Activated naive CD4-positive, alpha-beta T cell treated with anti-CD3 and anti-CD28 coated beads, Interleukin-2, amount 50 U/mL, for 16 hours (primary cell): ENCODE results near the gene CD209.

Experiments
- DNase-seq: peaks from one replicate; pipeline ENCODE4 v3.0.0-alpha.2; 2020

The CD209 gene

DNA sequence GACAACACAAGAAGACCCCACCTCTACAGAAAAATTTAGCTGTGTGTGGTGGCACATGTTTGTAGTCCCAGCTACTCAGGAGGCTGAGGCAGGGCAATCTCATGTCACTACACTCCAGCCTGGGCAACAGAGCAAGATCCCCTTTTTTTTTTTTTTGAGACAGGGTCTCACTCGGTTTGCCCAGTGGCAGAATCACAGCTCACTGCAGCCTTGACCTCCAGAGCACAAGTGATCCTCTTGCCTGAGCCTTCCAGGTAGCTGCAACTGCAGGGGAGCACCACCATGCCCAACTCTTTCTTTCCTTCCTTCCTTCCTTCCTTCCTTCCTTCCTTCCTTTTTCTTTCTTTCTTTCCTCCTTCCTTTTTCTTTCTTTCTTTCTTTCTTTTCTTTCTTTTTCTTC is 11.2 kb downstream of the CD209 start:
- no peak for DNase-seq

GRCh38 chr19:7734220-7735203 is 12.8 kb downstream of the CD209 start:
- DNase-seq: no peak

DNA sequence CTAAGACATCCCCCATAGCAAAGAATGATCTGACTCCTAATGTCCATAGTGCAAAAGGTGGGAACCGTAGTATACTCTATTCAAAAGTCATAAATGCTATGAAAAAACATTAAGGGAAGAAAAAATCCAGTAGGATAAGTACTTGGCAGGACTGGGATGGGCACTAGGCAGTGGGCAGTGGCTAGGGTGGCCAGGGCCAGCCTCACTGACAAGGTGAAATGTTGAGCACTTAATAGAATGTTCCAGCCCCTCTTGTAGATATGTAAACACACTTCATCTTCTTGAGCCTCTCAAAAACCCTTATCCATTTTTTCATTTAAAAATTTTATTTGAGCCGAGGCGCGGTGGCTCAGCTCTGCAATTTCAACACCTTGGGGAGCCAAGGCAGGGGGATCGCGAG is 14.0 kb downstream of the CD209 start:
- no peak for DNase-seq

- no peak for DNase-seq
Observed at GRCh38 chr19:7732045-7732444, 15.3 kb downstream of the CD209 start, which contains the start of gene CLEC4G. Gene CLEC4G (minus strand): TSS chr19:7732110. CDS start chr19:7732102, 8 bp downstream.

DNA sequence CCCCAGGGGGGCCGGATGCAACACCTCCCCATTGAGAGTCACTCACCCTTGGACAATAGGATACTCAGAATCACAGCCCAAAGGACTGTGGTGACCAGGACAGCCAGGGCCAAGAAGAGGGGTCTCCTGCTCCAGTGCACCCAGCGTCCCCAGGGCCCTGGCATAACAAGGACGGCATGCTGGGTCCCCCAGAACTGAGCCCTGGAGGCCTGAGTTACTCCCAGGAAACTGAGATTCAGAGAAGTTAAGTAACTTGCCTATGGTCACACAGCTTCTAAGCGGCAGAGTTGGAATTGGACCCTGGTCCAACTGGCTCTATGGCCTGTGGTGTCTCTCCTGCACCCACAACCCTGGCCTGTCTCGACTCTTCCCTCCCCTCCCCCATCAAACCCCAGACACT is 15.7 kb downstream of the CD209 start:
- no peak for DNase-seq

DNA sequence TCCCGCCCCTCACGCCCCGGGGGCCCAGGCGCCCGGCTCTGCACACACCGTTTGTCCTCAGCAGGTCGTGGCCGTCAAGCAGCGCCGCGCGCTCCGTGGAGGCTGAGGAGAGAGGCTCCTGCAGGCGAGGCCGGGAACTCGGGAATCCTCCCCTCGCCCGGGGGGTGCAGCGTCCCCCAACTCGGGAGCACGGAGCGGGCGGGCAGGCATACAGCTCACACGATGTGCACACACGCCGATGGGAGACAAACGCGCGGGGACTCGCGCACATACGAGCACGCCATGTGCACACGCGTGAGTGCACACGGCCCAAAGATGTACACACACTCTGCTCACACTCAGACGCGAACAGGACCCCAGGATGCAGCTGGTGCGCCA is 16.1 kb downstream of the CD209 start:
- DNase-seq: no peak

- no peak for DNase-seq
Observed at GRCh38 chr19:7730286-7731217, 16.8 kb downstream of the CD209 start.

DNA sequence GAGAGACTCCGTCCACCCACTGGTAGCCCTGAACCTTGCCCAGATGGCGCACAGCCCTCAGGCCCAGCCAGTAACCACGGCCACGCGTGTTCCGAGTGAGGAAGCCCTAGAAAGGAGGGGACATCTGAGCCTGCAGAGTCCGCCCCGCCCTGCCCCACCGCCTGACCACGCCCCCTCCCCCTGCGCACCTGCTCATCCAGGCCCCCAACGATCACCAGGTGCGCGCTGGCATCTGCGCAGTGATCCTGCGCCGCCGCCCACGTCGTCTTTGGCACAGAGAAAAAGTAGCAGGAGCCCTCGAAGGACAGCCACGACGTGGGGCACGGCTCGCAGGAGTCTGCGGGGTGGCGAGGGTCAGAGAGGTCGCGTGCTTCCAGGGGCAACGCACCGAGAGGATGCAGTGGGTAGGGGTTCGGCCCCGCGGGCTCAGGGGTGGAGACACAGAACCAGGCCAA is 17.5 kb downstream of the CD209 start:
- DNase-seq: peak; percentile 35

DNA sequence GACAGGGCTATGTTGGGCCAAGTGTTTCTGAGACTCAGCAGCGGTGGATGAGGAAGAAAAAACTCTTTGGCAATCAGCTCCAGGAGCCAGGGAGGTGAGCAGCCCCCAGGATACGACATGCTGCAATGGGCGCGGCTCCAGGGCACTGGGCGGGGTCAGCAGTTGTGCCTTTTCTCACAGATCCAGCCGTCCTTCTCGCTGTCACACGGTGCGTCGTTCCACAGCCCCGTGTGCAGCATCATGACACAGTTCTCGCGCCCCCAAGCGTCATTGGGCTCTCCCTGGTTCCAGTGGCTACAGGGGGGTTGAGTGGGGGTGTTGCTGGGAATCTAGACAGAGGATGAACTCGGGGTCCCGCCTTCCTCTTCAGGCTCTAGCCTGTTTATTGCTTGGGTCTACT is 18.1 kb downstream of the CD209 start:
- DNase-seq: no peak

GRCh38 chr19:7725791-7726190 is 21.5 kb downstream of the CD209 start:
- DNase-seq: no peak

DNA sequence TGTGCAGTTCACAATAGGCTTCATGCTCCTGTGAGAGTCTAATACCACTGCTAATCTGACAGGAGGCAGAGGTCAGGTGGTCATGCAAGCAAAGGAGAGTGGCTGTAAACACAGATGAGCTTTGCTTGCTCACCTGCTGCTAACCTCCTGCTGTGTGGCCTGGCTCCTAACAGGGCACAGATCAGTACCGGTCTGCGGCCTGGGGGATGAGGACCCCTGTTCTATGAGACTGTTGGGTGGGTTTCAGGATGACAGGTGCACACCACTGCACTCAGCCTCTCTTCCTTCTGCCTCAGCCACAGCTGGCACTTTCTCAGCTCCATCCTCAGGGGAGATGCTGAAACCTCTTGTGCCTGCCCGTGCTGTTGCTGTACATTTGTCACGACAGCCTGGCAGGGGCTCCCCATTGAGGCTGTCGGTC is 25.1 kb downstream of the CD209 start:
- no peak for DNase-seq

GRCh38 chr19:7720351-7720750 is 27.0 kb downstream of the CD209 start:
- DNase-seq: no peak

GRCh38 chr19:7718668-7719067 is 28.7 kb downstream of the CD209 start:
- no peak for DNase-seq

DNA sequence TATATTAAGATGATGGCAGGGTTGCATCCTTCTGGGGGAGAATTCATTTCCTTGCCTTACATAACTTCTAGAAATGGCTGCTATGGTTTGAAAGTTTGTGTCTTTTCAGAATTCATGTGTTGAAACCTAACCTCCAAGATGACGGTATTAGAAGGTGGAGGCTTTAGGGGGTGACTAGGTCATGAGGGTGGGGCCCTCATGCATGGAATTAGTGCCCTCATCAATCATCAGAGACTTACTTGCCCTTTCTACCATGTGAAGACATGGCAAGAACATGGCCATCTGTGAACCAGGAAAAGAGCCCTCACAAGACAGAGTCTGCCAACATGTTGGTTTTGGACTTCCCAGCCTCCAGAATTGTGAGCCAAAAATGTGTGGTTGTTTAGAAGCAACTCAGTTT is 30.6 kb downstream of the CD209 start:
- DNase-seq: no peak

DNA sequence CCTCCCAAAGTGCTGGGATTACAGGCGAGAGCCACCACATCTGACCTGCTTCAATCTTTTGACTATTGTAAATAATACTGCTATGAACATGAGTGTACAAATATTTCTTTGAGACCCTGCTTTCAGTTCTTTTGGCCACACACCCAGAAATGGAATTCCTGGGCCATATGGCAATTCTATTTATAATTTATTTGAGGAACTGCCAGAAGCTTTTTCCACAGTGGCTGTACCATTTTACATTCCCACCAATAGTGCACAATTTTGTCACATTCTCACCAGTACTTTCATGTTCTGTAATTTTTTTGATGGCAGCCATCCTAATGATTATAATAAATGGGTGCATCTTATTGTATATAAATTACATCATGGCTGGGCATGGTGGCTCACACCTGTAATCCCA is 31.7 kb downstream of the CD209 start:
- DNase-seq: no peak

GRCh38 chr19:7710616-7711015 is 36.7 kb downstream of the CD209 start:
- DNase-seq: no peak

GRCh38 chr19:7709932-7710460 is 37.3 kb downstream of the CD209 start:
- DNase-seq: no peak

DNA sequence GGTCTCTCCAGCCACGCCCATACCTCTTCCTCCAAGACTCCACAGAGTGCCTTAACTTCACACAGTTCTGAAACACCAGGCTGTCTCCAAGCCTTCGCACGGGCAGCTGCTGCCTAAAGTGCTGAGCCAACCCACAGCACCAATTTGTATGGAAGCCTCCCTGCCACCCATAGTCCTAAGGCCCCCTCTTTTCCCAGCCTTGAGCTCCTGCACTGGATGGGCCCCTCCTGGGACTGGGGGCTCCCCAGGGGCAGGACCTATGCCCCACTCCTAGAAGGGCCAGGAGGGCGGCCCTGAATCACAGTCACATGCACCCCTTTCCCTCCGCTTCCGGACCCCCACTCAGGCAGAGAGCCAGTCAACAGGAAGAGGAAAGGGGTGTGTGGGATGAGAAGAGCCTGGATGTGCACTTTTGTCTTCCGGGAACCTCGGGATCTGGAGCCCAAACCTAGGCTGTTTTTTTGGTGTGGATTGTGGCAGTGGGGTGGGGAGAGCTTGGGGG is 40.3 kb downstream of the CD209 start:
- no peak for DNase-seq

GRCh38 chr19:7706188-7706954 is 41.0 kb downstream of the CD209 start:
- DNase-seq: no peak

DNA sequence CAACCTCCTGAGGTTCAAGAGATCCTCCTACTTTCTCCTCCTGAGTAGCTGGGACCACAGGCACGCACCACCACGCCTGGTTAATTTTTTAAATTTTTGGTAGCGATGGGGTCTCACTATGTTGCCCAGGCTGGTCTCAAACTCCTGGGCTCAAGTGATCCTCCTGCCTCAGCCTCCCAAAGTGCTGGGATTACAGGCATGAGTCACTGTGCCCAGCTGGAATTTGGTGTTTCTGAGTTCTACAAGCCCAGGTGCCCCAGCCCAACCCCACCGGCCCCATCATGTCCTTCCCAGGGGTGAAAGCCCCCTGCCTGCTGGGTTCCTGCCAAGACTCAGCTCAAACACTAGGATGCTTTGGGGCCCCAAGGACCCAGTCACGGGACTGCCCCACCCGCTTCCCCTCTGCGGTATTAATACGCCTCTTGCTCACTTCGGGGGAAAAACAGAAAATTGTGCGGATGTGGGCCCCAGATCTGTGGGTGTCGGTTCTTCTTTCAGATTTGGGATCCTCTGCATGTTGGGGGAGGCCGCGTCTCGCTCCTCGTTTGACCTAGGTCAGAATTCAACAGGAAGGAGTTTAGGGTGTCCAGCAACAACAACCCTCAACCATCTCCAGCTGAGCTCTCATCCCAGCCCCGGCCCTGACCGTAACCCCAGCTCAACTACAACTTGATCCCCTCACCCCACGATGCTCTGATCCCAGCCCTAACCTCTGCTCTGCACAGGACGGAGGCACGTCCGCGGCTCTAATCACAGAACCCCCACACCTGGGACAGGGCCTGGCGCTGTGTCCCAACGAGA is 41.7 kb downstream of the CD209 start:
- DNase-seq: peak; percentile 76
